NCI-H774 (cell line): Measurements from ENCODE around the gene ABHD17C.
"Not testable (repeated sequence)": the region's sequence is repeated elsewhere in the genome, so short reads cannot be mapped to it uniquely, and the experiment has no call there.

Experiments
- DNase-seq: peaks from one replicate; lab custom pipeline; 2025; lab: John Stamatoyannopoulos, UW

Gene ABHD17C

GRCh38 chr15:80730926-80731325, 35.8 kb downstream of the ABHD17C start:
- DNase-seq: no peak

- DNase-seq: no peak
Measured at GRCh38 chr15:80732167-80732566, 37.1 kb downstream of the ABHD17C start.

GRCh38 chr15:80732818-80733217, 37.7 kb downstream of the ABHD17C start:
- no peak for DNase-seq

- DNase-seq: no peak
Measured at GRCh38 chr15:80733460-80733859, 38.4 kb downstream of the ABHD17C start.

GRCh38 chr15:80735344-80735743, 40.2 kb downstream of the ABHD17C start:
- DNase-seq: no peak

DNA sequence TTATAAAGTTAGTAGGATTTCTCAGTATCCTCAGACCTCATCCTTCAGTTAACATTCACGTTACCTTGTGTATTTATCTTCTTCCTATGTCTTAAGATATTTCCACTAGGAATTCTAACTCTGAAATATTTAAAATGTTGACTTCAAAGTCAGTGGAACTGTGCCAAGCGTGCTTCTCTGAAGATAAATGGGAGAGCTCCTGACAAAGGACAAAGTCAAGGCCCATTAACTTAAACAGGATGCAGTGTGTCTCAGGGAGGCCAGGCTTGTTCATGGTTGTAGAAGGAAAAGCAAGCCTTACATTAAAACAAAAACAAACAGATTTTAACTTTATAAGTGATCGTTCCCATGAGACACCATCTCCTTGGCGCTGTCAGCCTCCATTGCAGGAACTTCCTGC, 41.5 kb downstream of the ABHD17C start:
- DNase-seq: no peak

DNA sequence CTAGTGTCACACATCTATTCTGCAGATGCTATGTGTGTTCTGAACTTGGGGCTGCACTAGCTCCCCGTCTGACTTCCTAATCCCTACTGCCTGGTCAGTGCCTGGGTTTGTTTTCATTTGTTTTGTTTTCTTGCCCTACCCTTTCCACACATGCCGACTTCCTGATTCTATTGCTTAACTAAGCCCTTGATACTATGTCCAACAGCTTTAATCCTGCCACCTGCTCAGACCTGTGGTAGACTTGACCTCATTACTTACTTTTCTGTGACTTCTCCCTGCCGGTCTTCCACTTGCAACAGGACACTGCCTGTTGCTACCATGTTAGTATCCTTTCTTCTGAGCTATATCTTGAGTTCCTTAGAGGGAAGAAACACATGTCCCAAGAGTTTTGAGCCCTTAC, 44.8 kb downstream of the ABHD17C start:
- DNase-seq: no peak

- no peak for DNase-seq
Measured at GRCh38 chr15:80742081-80742480, 47.0 kb downstream of the ABHD17C start.

DNA sequence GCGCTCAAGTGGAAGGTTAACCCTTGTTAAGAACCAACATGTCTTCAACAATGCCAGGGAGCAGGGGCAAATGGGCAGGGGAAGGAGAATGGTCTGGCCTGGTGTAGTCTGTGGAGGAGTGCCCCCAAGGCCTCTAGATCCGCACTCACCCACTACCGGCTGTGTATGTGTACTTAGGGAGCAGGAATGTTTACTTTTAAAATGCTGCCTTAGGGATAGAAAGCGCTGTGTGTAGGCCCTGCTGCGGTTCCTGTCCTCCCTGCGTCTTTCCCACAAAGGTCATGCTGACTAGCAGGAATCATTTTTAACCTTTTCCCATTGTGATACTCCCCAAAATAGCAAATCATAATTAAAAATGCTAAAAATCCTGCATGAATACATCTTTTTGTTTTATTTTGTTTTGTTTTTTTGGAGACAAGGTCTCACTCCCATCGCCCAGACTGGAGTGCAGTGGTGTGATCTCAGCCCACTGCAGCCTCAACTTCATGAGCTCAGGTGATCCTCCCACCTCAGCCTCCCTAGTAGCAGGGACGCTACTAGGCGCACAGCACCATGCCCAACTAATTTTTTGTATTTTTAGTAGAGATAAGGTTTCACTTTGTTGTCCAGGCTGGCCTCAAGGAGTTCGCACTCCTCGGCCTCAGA, 48.2 kb downstream of the ABHD17C start:
- no peak for DNase-seq

- no peak for DNase-seq
Measured at GRCh38 chr15:80744415-80744814, 49.3 kb downstream of the ABHD17C start.

DNA sequence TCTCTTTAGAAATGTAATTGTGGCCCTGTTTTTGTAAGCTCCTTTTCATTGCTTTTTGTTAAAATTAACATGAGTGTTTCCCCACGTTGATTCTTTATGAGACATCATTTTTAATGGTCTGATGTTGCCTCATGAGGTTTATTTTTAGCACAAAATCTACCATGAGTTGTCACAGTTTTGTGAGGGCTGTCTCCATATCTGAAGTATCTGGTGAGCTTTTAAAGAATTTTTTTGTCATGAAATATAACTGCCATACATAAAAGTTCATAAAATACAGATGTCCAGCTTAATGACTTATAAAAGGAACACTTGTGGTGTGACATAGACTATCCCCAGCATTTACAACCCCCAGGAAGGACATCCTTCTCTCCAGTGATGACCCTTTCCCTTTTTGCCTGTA, 49.7 kb downstream of the ABHD17C start:
- DNase-seq: no peak

DNA sequence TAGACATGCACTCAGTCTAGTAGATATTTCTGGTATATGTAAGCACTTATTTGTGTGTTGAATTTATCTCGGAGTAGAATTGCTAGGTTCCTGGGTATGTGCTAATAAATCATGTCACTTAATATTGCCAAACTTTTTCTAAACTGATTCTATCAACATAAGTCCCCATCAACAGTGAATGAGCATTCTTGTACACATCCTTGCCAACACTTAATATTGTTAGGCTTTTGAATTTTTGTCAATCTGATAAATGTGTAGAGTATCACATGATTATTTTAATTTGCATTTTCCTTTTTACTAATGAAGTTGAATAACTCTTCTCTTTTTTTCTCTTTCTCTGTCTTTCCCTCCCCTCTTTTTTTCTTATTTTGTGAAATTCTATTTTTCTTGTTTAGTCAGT, 50.8 kb downstream of the ABHD17C start:
- DNase-seq: no peak

DNA sequence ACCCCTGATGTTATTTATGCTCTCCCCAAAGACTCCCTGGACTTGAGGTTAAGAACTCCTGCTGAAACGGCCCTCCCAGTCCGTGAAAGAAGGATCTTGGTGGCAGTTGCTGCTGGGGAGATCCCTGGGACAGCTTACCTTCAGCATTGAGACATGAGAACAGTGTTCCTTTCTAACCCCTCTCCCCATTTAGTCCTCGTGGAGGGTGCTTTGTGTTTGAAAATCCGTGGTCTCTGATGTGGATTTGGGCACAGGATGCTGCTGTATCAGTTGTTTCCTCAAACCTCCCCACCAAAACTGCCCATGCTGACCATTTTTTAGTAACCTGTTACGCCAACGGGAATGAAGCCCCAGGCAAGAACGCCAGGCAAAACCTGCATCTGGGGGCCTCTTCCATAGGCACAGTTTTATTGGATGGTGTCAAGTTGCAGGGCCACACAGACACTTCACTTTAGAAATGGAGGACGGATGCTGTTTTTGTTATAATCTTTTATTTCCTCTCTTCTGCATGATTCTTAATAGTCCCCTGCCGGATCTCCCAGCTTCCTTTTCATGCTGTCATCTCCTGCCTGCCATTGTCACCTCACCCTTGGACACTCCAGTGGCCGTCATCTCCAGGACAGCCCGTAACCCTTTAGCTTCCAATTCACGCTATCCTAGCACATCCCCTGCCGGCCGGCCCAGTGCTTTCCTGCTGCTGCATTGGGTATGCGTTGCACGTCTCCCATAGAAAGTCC, 52.4 kb downstream of the ABHD17C start:
- DNase-seq: no peak

- DNase-seq: no peak
Measured at GRCh38 chr15:80749589-80749988, 54.5 kb downstream of the ABHD17C start.

GRCh38 chr15:80750575-80750974, 55.5 kb downstream of the ABHD17C start:
- no peak for DNase-seq

GRCh38 chr15:80752204-80752603, 57.1 kb downstream of the ABHD17C start:
- DNase-seq: no peak

DNA sequence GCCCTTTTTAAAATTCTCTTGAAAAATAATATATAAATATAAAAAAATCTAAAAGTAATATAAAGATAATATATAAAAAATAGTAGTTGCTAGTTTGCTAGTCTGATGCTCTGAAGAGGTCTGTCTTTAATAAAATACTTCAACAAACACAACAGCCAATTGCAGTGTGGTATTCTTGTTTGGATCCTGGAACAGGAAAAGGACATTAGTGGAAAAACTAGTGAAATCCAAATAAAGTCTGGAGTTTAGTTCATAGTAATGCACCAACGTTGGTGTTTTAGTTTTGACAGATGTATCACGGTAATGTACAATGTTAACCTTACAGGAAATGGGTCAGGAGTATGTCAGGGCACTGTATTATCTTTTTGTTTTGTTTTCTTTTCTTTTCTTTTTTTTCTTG, 58.1 kb downstream of the ABHD17C start:
- no peak for DNase-seq

DNA sequence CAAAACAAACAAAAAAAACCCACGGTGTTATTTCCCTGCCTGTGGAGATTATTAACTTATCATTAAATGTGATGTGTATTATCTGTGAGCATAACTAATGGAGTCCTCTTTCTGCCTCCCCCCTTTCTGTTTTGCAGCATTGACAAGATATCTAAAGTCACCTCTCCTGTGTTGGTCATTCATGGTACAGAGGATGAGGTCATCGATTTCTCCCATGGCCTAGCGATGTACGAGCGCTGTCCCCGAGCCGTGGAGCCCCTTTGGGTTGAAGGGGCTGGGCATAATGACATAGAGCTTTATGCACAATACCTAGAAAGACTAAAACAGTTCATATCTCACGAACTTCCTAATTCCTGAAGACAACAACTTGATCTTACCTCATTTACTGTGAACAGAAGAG, 58.9 kb downstream of the ABHD17C start:
- DNase-seq: no peak

GRCh38 chr15:80755885-80756284, 60.8 kb downstream of the ABHD17C start:
- DNase-seq: no peak

GRCh38 chr15:80758130-80758745, 63.1 kb downstream of the ABHD17C start:
- no peak for DNase-seq

GRCh38 chr15:80760960-80761359, 65.8 kb downstream of the ABHD17C start:
- DNase-seq: no peak

GRCh38 chr15:80761754-80762153, 66.6 kb downstream of the ABHD17C start:
- DNase-seq: no peak

GRCh38 chr15:80763235-80763634, 68.1 kb downstream of the ABHD17C start:
- not testable (repeated sequence) for DNase-seq
